HS-5 (cell line): Measurements from ENCODE around the gene MYOZ2.

Source experiments
- DNase-seq: peaks from one replicate; pipeline ENCODE4 v3.0.0-alpha.2; 2012; ENCODE audit warnings: low read depth

The MYOZ2 gene

GRCh38 chr4:119197772-119198212, 62.2 kb downstream of the MYOZ2 start:
- DNase-seq, result no peak

- no peak for DNase-seq
These were observed 69.3 kb downstream of the MYOZ2 start for GRCh38 chr4:119204916-119205315.

GRCh38 chr4:119205690-119206089, 70.1 kb downstream of the MYOZ2 start:
- DNase-seq, result no peak

- no peak for DNase-seq
These were observed 70.5 kb downstream of the MYOZ2 start for GRCh38 chr4:119206178-119206577.

GRCh38 chr4:119207051-119207450, 71.4 kb downstream of the MYOZ2 start:
- DNase-seq, result peak; percentile 51

DNA sequence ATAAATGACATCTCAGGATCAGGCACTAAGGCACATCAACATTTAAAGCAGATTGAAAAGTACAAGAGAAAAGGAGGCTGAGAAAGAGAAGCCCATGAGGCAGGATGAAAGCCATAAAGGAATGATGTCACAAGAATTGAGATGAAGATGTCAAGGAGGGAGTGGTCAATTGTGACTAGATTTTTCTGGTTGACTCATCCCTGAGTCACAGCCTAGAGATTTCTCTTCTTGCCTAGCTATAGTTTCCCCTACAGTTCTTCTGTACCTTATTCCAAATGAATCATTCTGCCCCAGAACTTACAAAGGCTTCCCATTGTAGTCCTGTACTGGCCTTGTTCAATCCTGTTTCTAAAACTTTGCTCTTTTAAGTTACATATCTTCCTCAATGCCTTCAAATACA, 73.4 kb downstream of the MYOZ2 start:
- peak; percentile 93 for DNase-seq

DNA sequence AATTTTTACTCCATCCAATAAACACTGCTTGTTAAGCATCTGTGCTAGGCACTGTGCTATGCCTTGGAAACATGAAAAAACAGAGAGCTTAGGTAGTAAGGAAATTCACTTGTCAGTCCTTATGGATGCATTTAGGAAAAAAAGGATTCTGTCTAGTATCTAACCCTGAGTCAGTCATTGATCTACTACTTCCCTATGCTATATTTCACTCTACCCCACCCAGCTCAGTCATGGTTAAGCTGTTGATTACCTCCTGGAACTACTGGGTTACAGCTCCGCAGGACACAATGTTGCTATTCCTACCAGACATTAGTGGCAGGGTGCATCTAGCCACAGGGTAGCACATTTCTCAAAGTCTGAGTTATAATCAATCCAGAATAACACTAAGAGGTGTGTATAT, 74.0 kb downstream of the MYOZ2 start:
- no peak for DNase-seq

- no peak for DNase-seq
These were observed 75.1 kb downstream of the MYOZ2 start for GRCh38 chr4:119210775-119211174.

GRCh38 chr4:119211867-119212233, 76.2 kb downstream of the MYOZ2 start:
- DNase-seq, result no peak

DNA sequence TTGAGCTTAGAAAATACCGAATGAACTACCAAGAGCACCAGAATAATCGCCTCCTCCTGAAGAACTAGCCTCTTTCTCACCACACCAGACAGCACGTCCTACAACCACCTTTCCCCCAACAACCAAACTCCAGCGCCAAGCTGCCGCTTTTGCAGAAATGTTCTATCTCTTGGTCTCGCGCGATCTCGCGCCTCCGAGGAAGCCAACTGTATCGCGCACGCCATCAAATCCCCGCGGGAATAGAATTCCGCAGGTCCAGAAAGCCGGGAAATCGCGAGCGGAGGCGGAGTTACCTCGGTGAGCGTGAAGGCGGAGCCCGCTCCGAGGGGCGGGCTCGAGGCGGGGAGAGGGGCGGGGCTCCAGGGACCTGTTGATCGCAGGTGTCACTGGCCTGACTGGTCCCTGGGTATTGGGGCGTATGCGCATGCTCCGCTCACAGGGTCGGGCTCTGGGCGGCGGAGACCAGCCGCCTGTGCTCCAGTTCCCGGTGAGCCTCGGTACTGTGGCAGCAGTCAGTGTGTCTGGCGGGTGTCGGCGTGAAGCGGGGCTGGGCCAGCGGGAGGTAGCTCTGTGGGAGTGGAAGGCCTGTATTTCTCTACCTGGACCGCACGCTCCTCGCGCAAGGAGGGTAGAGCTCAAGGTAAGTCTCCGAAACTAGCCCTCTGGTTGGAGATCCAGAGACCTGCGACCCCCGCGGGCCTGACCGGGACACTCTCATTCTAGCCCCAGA, 76.8 kb downstream of the MYOZ2 start, which contains the start of gene USP53:
Gene USP53 (plus strand): TSS at position 480 of the 730 bp plus-strand sequence. CDS start 27,047 bp downstream, outside the sequence.
- peak; percentile 85 for DNase-seq

DNA sequence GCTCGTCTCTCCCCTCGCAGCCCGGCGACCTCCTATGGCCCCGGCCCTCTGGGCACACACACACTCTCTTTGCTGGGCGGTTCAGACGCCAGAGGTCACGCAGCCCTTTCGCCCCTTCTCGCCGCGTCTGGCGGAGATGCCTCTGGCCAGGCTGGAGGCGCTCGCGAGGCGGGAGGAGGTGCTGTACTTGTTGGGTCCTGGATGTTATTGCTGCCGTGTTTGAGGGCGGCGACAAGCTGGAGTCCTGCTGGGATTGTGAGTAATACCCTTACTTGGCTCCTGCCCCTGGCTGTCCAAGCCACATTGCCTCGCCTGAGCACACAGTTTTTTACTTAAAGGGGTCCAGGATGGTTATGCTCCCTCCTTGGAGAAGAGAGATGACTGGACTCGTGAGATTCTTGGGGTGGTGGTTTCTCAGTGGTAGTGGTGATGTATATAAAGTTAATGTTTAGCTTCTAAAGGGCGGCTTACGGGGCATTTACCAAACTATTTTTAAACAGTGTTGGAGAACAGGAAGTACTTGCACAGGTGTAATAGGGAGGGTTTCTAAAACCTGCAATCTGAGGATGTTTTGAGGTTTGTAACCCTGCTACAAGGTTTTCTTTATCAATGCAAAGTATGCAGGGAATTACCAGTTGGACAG, 77.5 kb downstream of the MYOZ2 start:
- DNase-seq, result peak; percentile 78

DNA sequence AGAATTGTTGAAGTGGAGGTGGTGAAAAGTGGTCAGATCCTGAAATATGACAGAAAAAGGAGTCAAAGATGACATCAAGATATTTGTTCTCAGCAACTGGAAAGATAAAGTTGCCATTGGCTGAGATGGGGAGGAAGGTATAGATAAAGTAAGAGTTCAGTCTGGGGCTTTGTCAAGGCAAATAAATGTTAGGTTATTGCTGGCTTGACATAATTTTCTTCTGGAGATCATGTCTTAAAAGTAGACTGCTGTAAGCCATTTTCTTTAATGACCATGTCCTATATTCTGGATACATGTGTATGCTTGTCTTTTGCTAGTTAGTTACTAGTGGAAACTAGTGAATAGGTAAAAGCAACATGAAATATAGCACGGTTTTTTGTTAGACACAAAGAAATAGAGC, 82.5 kb downstream of the MYOZ2 start:
- no peak for DNase-seq

- DNase-seq, result no peak
These were observed 85.8 kb downstream of the MYOZ2 start for GRCh38 chr4:119221412-119221811.

DNA sequence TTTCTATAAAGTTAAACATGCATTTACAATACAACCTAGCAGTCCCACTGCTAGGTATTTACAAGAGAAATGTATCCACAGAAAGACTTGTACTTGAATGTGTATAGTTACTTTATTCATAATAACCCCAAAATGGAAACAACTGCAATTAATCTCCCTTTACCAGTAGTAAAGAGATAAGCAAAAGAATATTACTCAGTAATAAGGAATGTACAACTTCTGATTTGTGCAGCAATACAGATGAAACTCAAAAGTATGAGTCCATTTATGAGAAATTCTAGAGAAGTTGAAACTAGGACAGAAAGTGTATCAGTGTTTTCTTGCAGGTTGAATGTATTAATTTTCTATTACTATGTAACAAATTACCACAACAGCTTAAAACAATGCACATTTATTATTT, 92.1 kb downstream of the MYOZ2 start:
- no peak for DNase-seq

GRCh38 chr4:119228406-119228805, 92.8 kb downstream of the MYOZ2 start:
- no peak for DNase-seq

DNA sequence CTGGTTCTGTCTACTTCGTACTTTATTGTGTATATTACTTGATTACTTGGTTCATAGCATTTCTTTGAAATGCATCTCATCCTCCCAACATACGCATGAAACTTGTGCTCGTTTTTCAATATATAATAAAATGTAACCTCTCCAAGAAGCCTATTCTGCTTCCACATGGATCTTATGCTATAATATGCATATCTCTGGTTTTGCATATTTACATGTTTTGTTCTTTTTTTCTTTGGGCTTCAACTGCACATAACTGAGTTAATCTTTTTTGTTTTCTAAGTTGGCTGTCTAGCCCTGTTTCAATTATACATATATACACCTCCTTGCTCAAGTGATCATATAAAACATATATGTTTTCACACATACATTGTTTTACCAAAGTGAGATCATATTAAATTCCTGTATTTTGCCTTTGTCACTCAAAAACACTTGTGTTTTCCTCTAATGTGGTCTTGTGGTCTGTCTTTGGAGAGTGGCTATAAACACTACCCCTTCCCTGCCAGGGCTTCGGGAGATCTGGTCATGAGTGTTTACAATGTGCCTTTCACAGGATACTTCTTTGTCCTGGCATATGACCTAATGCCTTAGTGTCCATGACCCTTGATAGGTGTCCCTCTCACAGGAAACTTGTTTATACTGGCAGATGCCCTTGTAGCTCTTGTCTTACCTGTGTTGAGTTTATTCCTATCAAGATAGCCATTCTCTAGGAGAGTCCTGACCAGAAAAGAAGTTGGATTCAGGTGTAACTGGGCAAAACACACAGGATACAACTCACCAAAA, 94.5 kb downstream of the MYOZ2 start:
- no peak for DNase-seq

GRCh38 chr4:119231491-119231890, 95.9 kb downstream of the MYOZ2 start:
- DNase-seq, result no peak

- no peak for DNase-seq
These were observed 96.7 kb downstream of the MYOZ2 start for GRCh38 chr4:119232286-119232685.

DNA sequence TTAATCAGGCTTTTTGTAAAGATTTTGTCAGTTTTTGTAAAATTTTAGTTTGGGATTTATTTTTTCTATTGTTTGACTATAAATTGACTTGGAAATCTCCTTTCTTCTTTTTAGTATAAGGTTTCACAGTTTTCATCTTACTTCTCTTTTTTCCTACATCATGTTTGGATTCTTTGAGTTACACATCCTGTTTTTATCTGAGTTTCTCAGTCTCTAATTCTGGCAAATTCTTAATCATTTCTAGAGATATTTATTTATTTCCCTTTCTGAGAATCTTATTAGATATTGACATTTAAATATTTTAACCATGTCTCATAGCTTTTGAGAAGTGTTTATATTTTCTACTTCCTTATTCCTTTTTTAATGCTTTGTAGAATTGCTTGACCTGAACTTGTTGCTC, 97.6 kb downstream of the MYOZ2 start:
- DNase-seq, result no peak

GRCh38 chr4:119233750-119234149, 98.1 kb downstream of the MYOZ2 start:
- DNase-seq, result no peak

GRCh38 chr4:119237201-119237600, 101.6 kb downstream of the MYOZ2 start:
- DNase-seq, result no peak
